ENCODE data around the gene ASZ1. TPM values are rescaled to one million over a fixed set of nuclear protein-coding genes. Genes with fewer than 3 reads are reported as not detected.
A peak's percentile ranks its signal among the peaks of the same experiment; 100 is the strongest.

ASZ1 gene
- total RNA-seq, 2 donors from 2014 or later = not detected

- intact Hi-C loops (cut with DNase I) = no loop called here
- ATAC-seq (no peak), DNase-seq (no peak)
Observed at GRCh38 chr7:117362294-117362888, 64.9 kb downstream of the ASZ1 start.

- DNase-seq (no peak), ATAC-seq (no peak)
- intact Hi-C loops (cut with DNase I) = no loop called here
Observed at GRCh38 chr7:117350027-117350426, 77.3 kb downstream of the ASZ1 start.

GRCh38 chr7:117349570-117349969 is 77.7 kb downstream of the ASZ1 start:
- intact Hi-C loops (cut with DNase I) = no loop called here
- no peak for ATAC-seq

GRCh38 chr7:117347962-117348672 is 79.2 kb downstream of the ASZ1 start:
- ATAC-seq = no peak
- intact Hi-C loops (cut with DNase I) = no loop called here

More at GRCh38 chr7:117349570-117349969, 77.7 kb downstream of the ASZ1 start:
- no peak for DNase-seq

GRCh38 chr7:117347480-117347879 is 79.8 kb downstream of the ASZ1 start:
- intact Hi-C loops (cut with DNase I) = no loop called here
- ATAC-seq (no peak), DNase-seq (no peak)

More at GRCh38 chr7:117347962-117348672, 79.2 kb downstream of the ASZ1 start:
- no peak for DNase-seq

GRCh38 chr7:117346161-117346560 is 81.1 kb downstream of the ASZ1 start:
- intact Hi-C loops (cut with DNase I) = no loop called here
- DNase-seq (no peak), ATAC-seq (no peak)

GRCh38 chr7:117338020-117338419 is 89.3 kb downstream of the ASZ1 start:
- DNase-seq (no peak), ATAC-seq (no peak)
- intact Hi-C loops (cut with DNase I) = no loop called here

GRCh38 chr7:117333168-117333567 is 94.1 kb downstream of the ASZ1 start:
- intact Hi-C loops (cut with DNase I) = no loop called here
- ATAC-seq = no peak
- no peak for DNase-seq

- intact Hi-C loops (cut with DNase I) = no loop called here
- DNase-seq (no peak), ATAC-seq (no peak)
Observed at GRCh38 chr7:117332031-117332430, 95.3 kb downstream of the ASZ1 start.

- ATAC-seq (peak in 1 of 2 donors; percentile 6), DNase-seq (no peak)
- intact Hi-C loops (cut with DNase I) = no loop called here
Observed at GRCh38 chr7:117325836-117326235, 101.5 kb downstream of the ASZ1 start.

- peak; percentile 34 for DNase-seq
- peak in 1 of 2 donors; percentile 50 for ATAC-seq
- intact Hi-C loops (cut with DNase I) = no loop called here
Observed at GRCh38 chr7:117324960-117325359, 102.3 kb downstream of the ASZ1 start.

- intact Hi-C loops (cut with DNase I) = no loop called here
- peak; percentile 83 for DNase-seq
Observed at GRCh38 chr7:117323851-117324711, 103.2 kb downstream of the ASZ1 start.

GRCh38 chr7:117323305-117323850 is 103.9 kb downstream of the ASZ1 start:
- no peak for DNase-seq
- peak in 1 of 2 donors; percentile 1 for ATAC-seq
- intact Hi-C loops (cut with DNase I) = no loop called here

More at GRCh38 chr7:117323851-117324711, 103.2 kb downstream of the ASZ1 start:
- peak; percentile 81 to 92 for ATAC-seq

GRCh38 chr7:117322741-117323304 is 104.5 kb downstream of the ASZ1 start, which contains the start of gene WNT2:
Gene WNT2, minus strand, starts transcription at chr7:117323058. Its CDS starts 69 bp downstream, at chr7:117322989.
- DNase-seq (no peak), ATAC-seq (no peak)
- intact Hi-C loops (cut with DNase I) = no loop called here

- no peak for DNase-seq
- ATAC-seq = no peak
- intact Hi-C loops (cut with DNase I) = no loop called here
Observed at GRCh38 chr7:117320523-117320922, 106.8 kb downstream of the ASZ1 start.

GRCh38 chr7:117319181-117319580 is 108.1 kb downstream of the ASZ1 start:
- no peak for ATAC-seq
- DNase-seq = no peak
- intact Hi-C loops (cut with DNase I) = no loop called here

GRCh38 chr7:117313582-117313981 is 113.7 kb downstream of the ASZ1 start:
- DNase-seq (no peak), ATAC-seq (no peak)
- intact Hi-C loops (cut with DNase I) = no loop called here

Data from left cardiac atrium (tissue), 4 donors.